ENCODE measurements around the gene USP17L26. TPM values are rescaled to one million over a fixed set of nuclear protein-coding genes. Genes with fewer than 3 reads are reported as not detected.
"Not testable (repeated sequence)": the region's sequence is repeated elsewhere in the genome, so short reads cannot be mapped to it uniquely, and the experiment has no call there.

USP17L26 gene
- total and polyA plus RNA-seq, 2 experiments from 2014 or later = not detected

GRCh38 chr4:9381012-9381534 is 46.6 kb downstream of the USP17L26 start:
- ATAC-seq = peak; percentile 84
- 0 out of 2 replicates have a peak overlapping the region, but pooled peaks have one; percentile 43 for H3K4me2 ChIP-seq

GRCh38 chr4:9384126-9384525 is 49.7 kb downstream of the USP17L26 start:
- no peaks in the 10 kb centered on the region for H4K20me1 ChIP-seq (replicated peaks; ENCODE audit: insufficient read depth)
- H3K79me2 ChIP-seq (replicated peaks; ENCODE audit: insufficient read depth) = no peaks in the 10 kb centered on the region
- H3K27me3 ChIP-seq (ENCODE audit: insufficient read depth) = no peaks in the 10 kb centered on the region
- DNase-seq (ENCODE audit: low spot score) = no peak
- no peaks in the 10 kb centered on the region for H3K36me3 ChIP-seq (ENCODE audit: insufficient read depth)
- H3F3A ChIP-seq (replicated peaks; ENCODE audit: low read depth) = no peaks in the 10 kb centered on the region
- no peaks in the 10 kb centered on the region for H3K9me2 ChIP-seq (ENCODE audit: insufficient read depth)
- ATAC-seq = no peak
- no peaks in the 10 kb centered on the region for H3K4me1 Mint-ChIP-seq
- H3K4me2 ChIP-seq = no peak overlapping the region
- no peak overlapping the region for H3K27ac ChIP-seq (ENCODE audit: low read depth)
- no peaks in the 10 kb centered on the region for H3K27me3 Mint-ChIP-seq (ENCODE audit: insufficient read depth, low read depth, poor library complexity)
- no peaks in the 10 kb centered on the region for H3K36me3 Mint-ChIP-seq (ENCODE audit: low read depth)
- no peak overlapping the region for H2AFZ ChIP-seq
- H3K9me3 Mint-ChIP-seq = no peaks in the 10 kb centered on the region
- H3K4me3 Mint-ChIP-seq = no peak overlapping the region
- no peak overlapping the region for H3K27ac Mint-ChIP-seq
- no peak overlapping the region for H3K4me3 ChIP-seq
- no peaks in the 10 kb centered on the region for H3K4me1 ChIP-seq (ENCODE audit: insufficient read depth)
- TF ChIP-seq, protein P1, sequence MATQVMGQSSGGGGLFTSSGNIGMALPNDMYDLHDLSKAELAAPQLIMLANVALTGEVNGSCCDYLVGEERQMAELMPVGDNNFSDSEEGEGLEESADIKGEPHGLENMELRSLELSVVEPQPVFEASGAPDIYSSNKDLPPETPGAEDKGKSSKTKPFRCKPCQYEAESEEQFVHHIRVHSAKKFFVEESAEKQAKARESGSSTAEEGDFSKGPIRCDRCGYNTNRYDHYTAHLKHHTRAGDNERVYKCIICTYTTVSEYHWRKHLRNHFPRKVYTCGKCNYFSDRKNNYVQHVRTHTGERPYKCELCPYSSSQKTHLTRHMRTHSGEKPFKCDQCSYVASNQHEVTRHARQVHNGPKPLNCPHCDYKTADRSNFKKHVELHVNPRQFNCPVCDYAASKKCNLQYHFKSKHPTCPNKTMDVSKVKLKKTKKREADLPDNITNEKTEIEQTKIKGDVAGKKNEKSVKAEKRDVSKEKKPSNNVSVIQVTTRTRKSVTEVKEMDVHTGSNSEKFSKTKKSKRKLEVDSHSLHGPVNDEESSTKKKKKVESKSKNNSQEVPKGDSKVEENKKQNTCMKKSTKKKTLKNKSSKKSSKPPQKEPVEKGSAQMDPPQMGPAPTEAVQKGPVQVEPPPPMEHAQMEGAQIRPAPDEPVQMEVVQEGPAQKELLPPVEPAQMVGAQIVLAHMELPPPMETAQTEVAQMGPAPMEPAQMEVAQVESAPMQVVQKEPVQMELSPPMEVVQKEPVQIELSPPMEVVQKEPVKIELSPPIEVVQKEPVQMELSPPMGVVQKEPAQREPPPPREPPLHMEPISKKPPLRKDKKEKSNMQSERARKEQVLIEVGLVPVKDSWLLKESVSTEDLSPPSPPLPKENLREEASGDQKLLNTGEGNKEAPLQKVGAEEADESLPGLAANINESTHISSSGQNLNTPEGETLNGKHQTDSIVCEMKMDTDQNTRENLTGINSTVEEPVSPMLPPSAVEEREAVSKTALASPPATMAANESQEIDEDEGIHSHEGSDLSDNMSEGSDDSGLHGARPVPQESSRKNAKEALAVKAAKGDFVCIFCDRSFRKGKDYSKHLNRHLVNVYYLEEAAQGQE (IDR thresholded peaks at IDR 0.05; ENCODE audit: unreplicated experiment) = no peak
- TF ChIP-seq CREB1 (CRISPR knock-in tag; IDR thresholded peaks at IDR 0.05; ENCODE audit: low read depth) = no peak
- TF ChIP-seq NANOG (IDR thresholded peaks at IDR 0.05; ENCODE audit: borderline replicate concordance) = no peak
- no peak for TF ChIP-seq ZNF114 (CRISPR knock-in tag; IDR thresholded peaks at IDR 0.05)
- TF ChIP-seq ETS1 (IDR thresholded peaks at IDR 0.05) = no peak
- TF ChIP-seq POLR2AphosphoS5 (IDR thresholded peaks at IDR 0.05; ENCODE audit: low read depth) = no peak

More at GRCh38 chr4:9381012-9381534, 46.6 kb downstream of the USP17L26 start:
- not testable (repeated sequence) for H3F3A ChIP-seq (replicated peaks; ENCODE audit: low read depth); H3K27me3 Mint-ChIP-seq (ENCODE audit: insufficient read depth, low read depth, poor library complexity); H4K20me1 ChIP-seq (replicated peaks; ENCODE audit: insufficient read depth); H2AFZ ChIP-seq; H3K36me3 Mint-ChIP-seq (ENCODE audit: low read depth); H3K4me1 ChIP-seq (ENCODE audit: insufficient read depth); H3K9me3 Mint-ChIP-seq; H3K36me3 ChIP-seq (ENCODE audit: insufficient read depth); H3K4me1 Mint-ChIP-seq; H3K27me3 ChIP-seq (ENCODE audit: insufficient read depth); H3K27ac Mint-ChIP-seq; H3K79me2 ChIP-seq (replicated peaks; ENCODE audit: insufficient read depth); H3K27ac ChIP-seq (ENCODE audit: low read depth); H3K9me2 ChIP-seq (ENCODE audit: insufficient read depth); H3K4me3 Mint-ChIP-seq
- DNase-seq (ENCODE audit: low spot score) = peak; percentile 38
- TF ChIP-seq CTCF (conservative IDR thresholded peaks at IDR 0.05; ENCODE audit: low read depth in 2 of 2) = peak; percentile 47 to 63
- H3K4me3 ChIP-seq = peak overlapping the region; percentile 46; the same call in 1 of the 2 replicates

All from GM23338 (cell line).